ENCODE results near the gene CELSR2.

- TF ChIP-seq CTCF (IDR thresholded peaks at IDR 0.05) (no peak), POLR2A (IDR thresholded peaks at IDR 0.05) (no peak)
Measured at GRCh38 chr1:109251277-109252166, 2.2 kb downstream of the CELSR2 start.

Data from uterus (tissue), 2 donors.